Left ventricle myocardium inferior (tissue), 1 donor: ENCODE data around the gene FBXW2. TPM values are rescaled to one million over a fixed set of nuclear protein-coding genes. Genes with fewer than 3 reads are reported as not detected.

Source experiments
- DNase-seq: peaks from one replicate; pipeline ENCODE4 v3.0.0-alpha.2; 2020
- H3K27ac ChIP-seq: fragments of 200-600 bp; replicated peaks from 2 replicates; pipeline ENCODE4 v1.8.0; 2021
- H3K27me3 ChIP-seq: fragments of 200-600 bp; 2 replicates; pipeline ENCODE4 v1.8.0; 2021; ENCODE audit warnings: low read depth
- H3K36me3 ChIP-seq: fragments of 200-600 bp; 2 replicates; pipeline ENCODE4 v1.8.0; 2021
- H3K4me1 ChIP-seq: fragments of 200-600 bp; 2 replicates; pipeline ENCODE4 v1.8.0; 2021
- H3K4me3 ChIP-seq: fragments of 200-600 bp; 2 replicates; pipeline ENCODE4 v1.8.0; 2021; ENCODE audit warnings: mild to moderate bottlenecking, moderate library complexity
- H3K9me3 ChIP-seq: fragments of 200-600 bp; replicated peaks from 2 replicates; pipeline ENCODE4 v1.8.0; 2021
- intact Hi-C: fragments of 100-400 bp; cut with micrococcal nuclease; formaldehyde crosslinking; loops from one replicate; pipeline ENCODE4 v1.11.0; 2022
- total RNA-seq: library from RNA; stranded (reverse); fragmentation: NEBNext Ultra II Directional; extraction: Animal tissue kit (Norgen Biotek cat#: 25700); gene quantifications from one replicate; pipeline ENCODE4 v1.2.1, GENCODE V29; 2021
- TF ChIP-seq, protein P1 (sequence below): fragments of 200-600 bp; IDR thresholded peaks from 2 replicates; pipeline ENCODE4 v1.8.0; 2021; ENCODE audit warnings: antibody characterized with exemption, mild to moderate bottlenecking, borderline replicate concordance
- donor health status: DM: no; HTN: yes; CAD: no; lungs with severe emphysema.

FBXW2 gene
- total RNA-seq, 1 donor from 2014 or later: 41.3 TPM

DNA sequence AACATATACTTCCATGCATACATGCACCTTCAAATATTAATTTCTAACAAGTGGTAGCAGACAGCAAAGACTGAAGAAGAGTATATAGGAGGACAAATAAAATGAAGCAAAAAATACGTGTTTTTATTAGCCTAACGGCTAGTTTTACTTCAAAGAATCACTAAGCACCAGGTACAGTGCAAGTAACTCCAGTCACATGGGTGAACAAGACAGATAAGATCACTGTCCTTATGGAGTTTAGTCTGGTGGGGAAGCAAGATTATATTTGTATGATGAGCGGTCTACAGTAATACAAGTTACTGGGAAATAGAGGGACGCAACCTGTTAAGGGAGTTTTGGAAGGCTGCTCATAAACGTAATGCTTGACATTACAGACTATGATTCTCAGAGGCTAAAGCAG is 16.0 kb downstream of the FBXW2 start:
- no peak for DNase-seq
- Histone ChIP-seq H3K36me3 (peaks cover 55% of the 10 kb centered on the region), H3K4me1 (no peaks in the 10 kb centered on the region), H3K9me3 (no peaks in the 10 kb centered on the region), H3K27ac (no peak overlapping the region), H3K27me3 (no peaks in the 10 kb centered on the region), H3K4me3 (no peak overlapping the region)
- TF ChIP-seq, protein P1, sequence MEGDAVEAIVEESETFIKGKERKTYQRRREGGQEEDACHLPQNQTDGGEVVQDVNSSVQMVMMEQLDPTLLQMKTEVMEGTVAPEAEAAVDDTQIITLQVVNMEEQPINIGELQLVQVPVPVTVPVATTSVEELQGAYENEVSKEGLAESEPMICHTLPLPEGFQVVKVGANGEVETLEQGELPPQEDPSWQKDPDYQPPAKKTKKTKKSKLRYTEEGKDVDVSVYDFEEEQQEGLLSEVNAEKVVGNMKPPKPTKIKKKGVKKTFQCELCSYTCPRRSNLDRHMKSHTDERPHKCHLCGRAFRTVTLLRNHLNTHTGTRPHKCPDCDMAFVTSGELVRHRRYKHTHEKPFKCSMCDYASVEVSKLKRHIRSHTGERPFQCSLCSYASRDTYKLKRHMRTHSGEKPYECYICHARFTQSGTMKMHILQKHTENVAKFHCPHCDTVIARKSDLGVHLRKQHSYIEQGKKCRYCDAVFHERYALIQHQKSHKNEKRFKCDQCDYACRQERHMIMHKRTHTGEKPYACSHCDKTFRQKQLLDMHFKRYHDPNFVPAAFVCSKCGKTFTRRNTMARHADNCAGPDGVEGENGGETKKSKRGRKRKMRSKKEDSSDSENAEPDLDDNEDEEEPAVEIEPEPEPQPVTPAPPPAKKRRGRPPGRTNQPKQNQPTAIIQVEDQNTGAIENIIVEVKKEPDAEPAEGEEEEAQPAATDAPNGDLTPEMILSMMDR: no peak
- intact Hi-C loops: no loop called here

DNA sequence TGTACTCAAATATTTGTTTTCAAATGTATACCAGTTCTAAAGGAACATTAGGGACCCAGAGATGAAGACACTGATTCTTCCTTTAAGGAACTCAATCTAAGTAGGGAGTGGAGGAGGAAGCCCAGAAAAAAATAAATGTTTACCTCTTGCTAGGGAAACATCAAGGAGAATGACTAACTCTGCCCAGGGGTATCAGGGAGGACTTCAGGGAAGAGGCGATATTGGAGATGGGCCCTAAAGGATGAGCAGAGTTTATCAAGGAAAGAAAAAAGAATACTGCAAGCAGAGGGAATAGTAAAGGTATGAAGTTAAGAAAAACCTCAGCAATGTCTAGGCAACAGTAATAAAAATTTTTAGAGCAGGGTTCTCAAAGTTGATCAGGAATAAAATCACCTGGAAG is 16.4 kb downstream of the FBXW2 start:
- no peaks in the 10 kb centered on the region for H3K9me3 ChIP-seq
- H3K27ac ChIP-seq: no peak overlapping the region
- H3K4me1 ChIP-seq: no peaks in the 10 kb centered on the region
- H3K36me3 ChIP-seq: peaks cover 58% of the 10 kb centered on the region
- intact Hi-C loops: no loop called here
- DNase-seq: no peak
- H3K4me3 ChIP-seq: no peak overlapping the region
- TF ChIP-seq, protein P1: no peak
- no peaks in the 10 kb centered on the region for H3K27me3 ChIP-seq

DNA sequence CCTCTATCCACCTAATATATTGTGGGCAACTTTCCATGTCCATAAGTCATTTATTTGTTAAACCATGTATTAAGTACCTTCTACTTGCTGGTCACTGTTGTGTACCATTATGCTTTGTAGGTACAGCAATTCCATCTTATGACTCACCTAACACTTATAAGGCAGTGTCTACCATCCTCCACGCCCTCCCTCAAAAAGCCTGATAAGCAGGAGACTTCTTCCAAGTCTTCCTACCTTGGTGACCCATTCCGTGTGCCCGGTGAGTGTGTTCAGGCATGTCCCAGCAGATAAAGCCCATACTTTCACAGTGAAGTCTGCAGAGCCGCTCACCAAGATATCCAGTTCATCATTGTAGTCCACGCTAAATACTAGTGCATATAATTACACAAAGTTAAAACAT is 17.4 kb downstream of the FBXW2 start:
- no peak overlapping the region for H3K4me3 ChIP-seq
- H3K27ac ChIP-seq: no peak overlapping the region
- H3K9me3 ChIP-seq: no peaks in the 10 kb centered on the region
- TF ChIP-seq, protein P1: no peak
- peaks cover 67% of the 10 kb centered on the region for H3K36me3 ChIP-seq
- DNase-seq: no peak
- intact Hi-C loops: no loop called here
- H3K4me1 ChIP-seq: no peaks in the 10 kb centered on the region
- H3K27me3 ChIP-seq: no peaks in the 10 kb centered on the region

DNA sequence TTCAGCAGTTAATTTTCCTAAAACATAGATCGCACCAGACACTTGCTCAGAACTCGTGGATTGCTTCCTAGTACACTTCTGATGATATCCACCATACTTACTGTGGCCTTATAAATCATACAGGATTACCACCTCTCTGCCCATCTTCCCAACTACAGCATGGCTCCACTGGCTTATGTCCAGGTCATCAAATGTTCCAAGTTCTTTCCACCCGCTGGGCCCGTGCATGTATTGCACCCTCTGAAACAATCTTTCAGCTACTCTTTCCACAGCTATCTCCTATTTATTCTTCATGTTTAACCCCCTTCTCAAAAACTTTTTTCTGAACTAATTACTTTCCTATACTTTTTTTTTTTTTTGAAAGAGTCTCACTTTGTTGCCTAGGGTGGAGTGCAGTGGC is 18.5 kb downstream of the FBXW2 start:
- Histone ChIP-seq H3K36me3 (peaks cover 78% of the 10 kb centered on the region), H3K4me3 (no peak overlapping the region), H3K9me3 (no peaks in the 10 kb centered on the region), H3K4me1 (no peaks in the 10 kb centered on the region), H3K27ac (no peak overlapping the region), H3K27me3 (no peaks in the 10 kb centered on the region)
- TF ChIP-seq, protein P1: no peak
- intact Hi-C loops: no loop called here
- no peak for DNase-seq

DNA sequence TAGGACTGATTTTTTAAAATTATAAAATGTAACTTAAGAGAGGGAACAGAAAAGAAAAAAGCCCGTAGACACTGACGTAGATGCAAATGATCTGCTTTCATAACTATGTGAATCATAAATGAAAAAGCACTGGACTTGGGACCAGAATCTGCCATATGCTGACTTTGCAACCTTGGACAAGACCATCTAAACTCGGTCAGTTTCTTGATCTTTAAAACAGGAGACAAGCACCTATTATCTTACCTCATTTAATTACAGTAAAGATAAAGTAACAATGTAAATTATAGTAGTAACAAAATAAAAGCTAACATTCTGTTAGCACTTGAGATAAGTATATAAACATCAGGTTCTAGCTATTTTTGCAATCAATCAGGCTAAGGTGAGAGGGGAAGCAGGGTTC is 20.0 kb downstream of the FBXW2 start:
- no peaks in the 10 kb centered on the region for H3K27me3 ChIP-seq
- H3K4me3 ChIP-seq: no peak overlapping the region
- intact Hi-C loops: no loop called here
- H3K9me3 ChIP-seq: no peaks in the 10 kb centered on the region
- DNase-seq: no peak
- H3K36me3 ChIP-seq: peaks cover 93% of the 10 kb centered on the region
- TF ChIP-seq, protein P1: no peak
- no peaks in the 10 kb centered on the region for H3K4me1 ChIP-seq
- H3K27ac ChIP-seq: no peak overlapping the region

DNA sequence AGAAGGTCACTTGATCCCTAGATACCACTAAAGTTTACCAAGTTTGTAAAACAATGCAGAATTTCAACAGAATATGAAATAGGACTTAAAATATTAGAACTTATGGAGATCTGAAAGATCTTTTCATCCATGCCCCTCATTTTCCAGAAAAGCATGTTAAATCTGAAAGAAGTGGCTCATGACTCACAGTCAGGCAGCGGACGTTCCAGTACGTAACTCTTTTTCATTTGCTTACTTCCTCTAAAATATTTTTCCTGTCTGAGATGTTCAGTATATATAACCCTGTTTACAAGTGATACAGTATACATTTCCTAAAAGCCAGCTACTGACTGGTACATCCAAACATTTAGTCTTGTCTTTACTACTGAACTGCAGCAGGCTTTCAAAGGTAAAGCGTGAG is 22.3 kb downstream of the FBXW2 start:
- peaks cover 19% of the 10 kb centered on the region for H3K4me1 ChIP-seq
- H3K36me3 ChIP-seq: peaks cover 95% of the 10 kb centered on the region
- no peak overlapping the region for H3K4me3 ChIP-seq
- H3K9me3 ChIP-seq: no peaks in the 10 kb centered on the region
- no peak for DNase-seq
- H3K27me3 ChIP-seq: no peaks in the 10 kb centered on the region
- TF ChIP-seq, protein P1: no peak
- H3K27ac ChIP-seq: no peak overlapping the region
- intact Hi-C loops: no loop called here
